HG03439 (cell line): ENCODE measurements around the gene HS1BP3.

Experiments used
- ATAC-seq: cut with Tn5 transposase; IDR thresholded peaks from one replicate; pipeline ENCODE4 v1.9.1; 2021; ENCODE audit warnings: mild to moderate bottlenecking, moderate library complexity; ENCODE audit not compliant: unreplicated experiment

HS1BP3 gene

DNA sequence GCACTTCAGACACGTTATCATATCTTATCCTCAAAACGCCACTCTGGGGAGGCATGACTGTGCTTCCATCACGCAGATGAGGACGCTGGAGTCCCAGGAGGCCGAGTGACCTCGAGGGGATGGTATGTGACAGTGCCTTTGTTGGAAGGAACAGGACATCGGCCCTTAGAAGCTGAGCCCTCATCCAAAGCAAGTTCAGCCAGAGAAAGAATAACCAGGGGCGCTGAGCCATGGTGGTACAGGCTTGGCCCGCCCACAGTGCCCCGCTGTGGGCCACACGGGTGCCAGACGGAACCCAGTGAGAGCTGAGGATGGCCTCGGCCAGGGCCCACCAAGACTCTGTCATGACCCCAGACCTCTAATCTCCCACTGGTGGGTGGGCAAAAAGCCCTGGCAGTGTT lies 31.3 kb downstream of the HS1BP3 start:
- ATAC-seq, result no peak

DNA sequence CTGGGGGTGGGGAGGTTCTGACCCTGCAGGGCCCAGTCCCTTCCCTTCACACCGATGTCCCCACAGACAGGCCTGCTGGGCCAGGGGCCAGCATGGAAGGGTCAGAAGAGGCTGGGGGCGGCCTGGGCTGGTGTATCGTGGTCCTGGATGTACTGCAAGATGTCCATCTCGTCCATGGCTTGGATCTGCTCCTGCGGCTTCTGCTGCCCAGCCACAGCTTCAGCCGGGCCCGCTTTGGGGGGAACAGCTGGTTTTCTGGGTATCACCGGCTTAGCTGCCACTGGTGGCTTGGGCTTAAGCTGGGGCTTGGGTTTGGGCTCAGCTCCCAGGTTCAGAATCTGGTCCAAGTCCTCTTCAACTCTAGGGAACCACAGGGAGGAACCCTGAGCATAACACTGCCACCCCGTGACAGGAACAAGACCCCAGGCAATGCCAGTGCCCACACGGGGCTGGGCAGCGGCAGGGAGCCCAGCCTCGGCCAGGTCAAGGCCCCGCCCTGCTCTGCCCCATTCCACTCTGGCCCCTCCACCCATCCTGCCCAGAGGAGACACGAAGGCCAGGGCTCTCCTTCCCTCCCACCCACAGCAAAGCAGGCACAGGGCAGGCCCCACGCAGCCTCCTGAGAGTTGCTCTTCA lies 31.9 kb downstream of the HS1BP3 start:
- ATAC-seq, result no peak

DNA sequence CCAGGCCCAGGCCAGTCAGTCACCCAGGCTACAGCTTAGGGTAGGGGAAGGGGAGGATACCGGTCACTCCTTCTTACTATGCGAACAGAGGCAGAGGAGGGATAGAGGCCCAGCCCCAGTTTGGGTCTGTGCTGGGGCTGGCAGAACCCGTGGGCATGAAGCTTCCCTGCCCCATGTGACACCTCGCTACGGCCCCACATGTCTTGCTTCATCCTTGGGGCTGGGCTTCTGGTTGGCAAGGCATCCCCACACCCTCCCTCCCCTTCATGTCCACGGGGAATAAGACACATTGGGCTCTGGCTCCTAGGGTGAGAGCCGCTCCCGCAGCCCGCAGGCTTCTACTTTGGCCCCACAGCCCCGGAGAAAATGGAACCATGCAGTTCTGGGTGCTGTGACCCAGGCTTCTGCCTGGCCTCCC lies 32.4 kb downstream of the HS1BP3 start:
- ATAC-seq, result no peak

- ATAC-seq, result no peak
Measured at GRCh38 chr2:20617892-20618467, 32.9 kb downstream of the HS1BP3 start.

GRCh38 chr2:20617081-20617575 lies 33.8 kb downstream of the HS1BP3 start:
- no peak for ATAC-seq

GRCh38 chr2:20616341-20616871 lies 34.5 kb downstream of the HS1BP3 start:
- ATAC-seq, result no peak

- ATAC-seq, result no peak
Measured at GRCh38 chr2:20615466-20616241, 35.2 kb downstream of the HS1BP3 start.

- ATAC-seq, result no peak
Measured at GRCh38 chr2:20615068-20615465, 35.8 kb downstream of the HS1BP3 start.

GRCh38 chr2:20614201-20615067 lies 36.5 kb downstream of the HS1BP3 start:
- ATAC-seq, result no peak

GRCh38 chr2:20612925-20613916 lies 37.7 kb downstream of the HS1BP3 start:
- ATAC-seq, result no peak

DNA sequence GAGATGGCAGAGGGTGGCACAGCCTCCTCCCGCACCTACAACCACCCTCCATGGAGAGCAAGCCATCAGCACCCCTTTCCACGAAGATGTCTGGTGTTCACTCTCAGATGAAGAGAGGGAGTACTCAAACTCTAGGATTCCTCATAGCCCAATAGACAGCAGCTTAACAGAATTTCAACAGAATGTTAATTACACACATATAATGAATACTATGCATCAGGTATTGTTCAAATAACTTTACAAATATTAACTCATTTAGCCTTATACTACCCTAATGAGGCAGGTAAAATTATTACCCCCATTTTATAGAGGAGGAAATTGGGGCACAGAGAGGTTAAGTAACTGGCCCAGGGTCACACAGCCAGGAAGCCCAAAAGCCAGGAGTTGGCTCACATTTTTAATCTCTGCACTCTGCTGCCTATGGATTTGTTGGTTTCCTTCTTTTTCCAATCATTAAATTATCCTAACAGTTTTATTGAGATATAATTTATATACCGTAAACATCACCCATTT lies 39.0 kb downstream of the HS1BP3 start:
- no peak for ATAC-seq

GRCh38 chr2:20611077-20611843 lies 39.6 kb downstream of the HS1BP3 start:
- no peak for ATAC-seq

GRCh38 chr2:20609995-20610357 lies 40.9 kb downstream of the HS1BP3 start:
- no peak for ATAC-seq

GRCh38 chr2:20609349-20609994 lies 41.4 kb downstream of the HS1BP3 start:
- no peak for ATAC-seq

DNA sequence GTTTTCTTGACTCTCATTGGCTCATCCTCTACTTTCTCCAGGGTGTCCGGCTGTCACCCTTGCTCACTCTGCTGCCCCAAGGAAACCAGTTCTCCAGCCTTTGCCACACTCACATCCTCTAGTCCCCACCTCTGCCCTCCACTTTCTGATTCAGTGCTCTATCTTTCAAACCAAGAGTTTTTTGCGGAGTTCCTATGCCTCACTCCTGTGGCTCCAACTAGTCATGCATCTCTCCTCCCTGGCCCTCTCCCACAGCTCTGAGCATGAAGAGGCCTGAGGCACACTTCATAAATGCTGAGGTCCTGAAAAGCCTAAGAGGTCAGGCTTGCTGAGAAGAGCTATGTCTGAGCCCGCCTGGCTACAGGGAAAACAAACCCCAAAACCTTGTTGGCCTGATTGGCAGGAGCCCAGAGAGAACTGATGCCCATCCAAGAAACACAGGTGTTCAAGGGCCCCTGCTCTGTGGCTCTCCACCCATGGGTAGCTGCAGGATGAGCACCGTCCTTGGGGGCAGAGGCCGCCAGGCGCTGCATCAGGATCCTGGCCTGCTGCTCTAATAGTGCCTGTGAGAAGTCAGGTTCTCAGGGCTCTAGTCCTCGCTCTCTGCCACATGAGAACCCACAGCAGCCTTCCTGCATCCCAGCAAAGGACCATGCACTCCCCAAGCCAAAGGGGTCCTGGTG lies 42.1 kb downstream of the HS1BP3 start:
- no peak for ATAC-seq

GRCh38 chr2:20607446-20607845 lies 43.5 kb downstream of the HS1BP3 start:
- ATAC-seq, result no peak

DNA sequence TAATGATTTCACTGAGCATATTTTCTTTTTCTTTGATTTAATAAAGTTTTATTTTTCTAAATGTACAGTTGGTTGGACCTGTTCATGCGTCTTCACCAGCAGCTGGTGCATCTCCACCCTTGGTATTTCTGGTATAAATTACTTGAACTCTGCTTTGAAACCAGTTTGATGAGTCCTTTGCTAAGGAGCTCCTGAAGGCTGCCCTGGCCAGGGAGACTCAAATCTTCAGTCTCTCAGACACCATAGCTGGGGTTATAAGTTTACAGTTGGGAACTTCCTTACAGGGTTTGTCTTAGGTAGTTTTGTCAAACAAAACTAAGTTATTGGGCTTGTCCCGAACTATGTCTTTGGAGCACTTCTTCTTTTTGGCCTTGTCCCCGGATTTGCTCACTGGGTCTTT lies 44.7 kb downstream of the HS1BP3 start:
- ATAC-seq, result no peak

DNA sequence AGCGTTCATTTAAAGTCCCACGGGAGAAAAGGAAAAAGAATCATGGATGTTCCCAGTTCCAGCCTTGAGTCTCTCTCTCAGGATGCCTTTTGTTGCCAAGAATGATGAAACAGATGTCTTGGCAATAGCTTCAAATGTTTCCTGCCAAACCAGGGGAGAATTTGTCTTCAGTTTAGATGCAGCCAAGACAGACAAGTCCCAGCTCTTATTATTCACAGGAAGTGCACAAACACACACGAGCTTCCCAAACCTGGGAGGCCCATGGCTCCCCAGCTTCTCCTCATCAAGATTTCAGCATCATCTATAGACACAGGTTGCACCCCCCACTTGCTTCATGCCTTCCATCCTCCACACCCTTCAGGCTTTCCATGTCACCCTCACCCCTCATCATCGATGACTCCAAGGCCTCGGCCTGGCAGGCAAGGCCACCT lies 45.9 kb downstream of the HS1BP3 start:
- no peak for ATAC-seq
